H9 (cell line): ENCODE data around the gene ASB15. TPM values are rescaled to one million over a fixed set of nuclear protein-coding genes. Genes with fewer than 3 reads are reported as not detected.

ENCODE experiments used
- DNase-seq: peaks from one replicate; pipeline ENCODE4 v3.0.0-alpha.2; 2017
- H2AFZ ChIP-seq: one replicate; pipeline ENCODE4 v1.6.1; 2013; ENCODE audit warnings: mild to moderate bottlenecking, low read length, control low read depth, moderate library complexity
- H2AK5ac ChIP-seq: 2 replicates; pipeline ENCODE4 v1.6.1; 2013; ENCODE audit warnings: low read length, control low read depth, mixed read lengths; ENCODE audit not compliant: insufficient read length
- H2BK120ac ChIP-seq: one replicate; pipeline ENCODE4 v1.6.1; 2013; ENCODE audit warnings: low read depth, mild to moderate bottlenecking, low read length, control low read depth, inconsistent platforms; ENCODE audit not compliant: poor library complexity, severe bottlenecking
- H2BK12ac ChIP-seq: 2 replicates; pipeline ENCODE4 v1.6.1; 2013; ENCODE audit warnings: low read length, control low read depth, mixed read lengths, low read depth; ENCODE audit not compliant: insufficient read length
- H2BK15ac ChIP-seq: 2 replicates; pipeline ENCODE4 v1.6.1; 2013; ENCODE audit warnings: low read depth, low read length, control low read depth
- H2BK20ac ChIP-seq: one replicate; pipeline ENCODE4 v1.6.1; 2013; ENCODE audit warnings: low read depth, mild to moderate bottlenecking, low read length, control low read depth, inconsistent platforms; ENCODE audit not compliant: poor library complexity, severe bottlenecking
- H2BK5ac ChIP-seq: 2 replicates; pipeline ENCODE4 v1.6.1; 2013; ENCODE audit warnings: low read length, control low read depth, mixed read lengths; ENCODE audit not compliant: insufficient read length
- H3K14ac ChIP-seq: 2 replicates; pipeline ENCODE4 v1.6.1; 2013; ENCODE audit warnings: low read length, control low read depth; ENCODE audit not compliant: insufficient read depth
- H3K18ac ChIP-seq: 2 replicates; pipeline ENCODE4 v1.6.1; 2013; ENCODE audit warnings: low read depth, mild to moderate bottlenecking, mixed read lengths, low read length, control low read depth; ENCODE audit not compliant: insufficient read length
- H3K23ac ChIP-seq: 2 replicates; pipeline ENCODE4 v1.6.1; 2013; ENCODE audit warnings: low read length, control low read depth, mixed read lengths, low read depth; ENCODE audit not compliant: insufficient read length
- H3K23me2 ChIP-seq: 2 replicates; pipeline ENCODE4 v1.6.1; 2013; ENCODE audit warnings: low read depth, mild to moderate bottlenecking, mixed read lengths, low read length, control low read depth; ENCODE audit not compliant: insufficient read length, poor library complexity, severe bottlenecking
- H3K27ac ChIP-seq: 2 replicates; pipeline ENCODE4 v1.5.1; 2013; ENCODE audit warnings: low read length, control low read depth, mixed read lengths, low read depth; ENCODE audit not compliant: insufficient read length
- H3K27me3 ChIP-seq: 2 replicates; pipeline ENCODE4 v1.6.1; 2013; ENCODE audit warnings: low read length, control low read depth, inconsistent platforms; ENCODE audit not compliant: insufficient read depth
- H3K4ac ChIP-seq: 2 replicates; pipeline ENCODE4 v1.6.1; 2013; ENCODE audit warnings: low read depth, mild to moderate bottlenecking, control low read depth, inconsistent platforms, low read length, moderate library complexity
- H3K4me1 ChIP-seq: 2 replicates; pipeline ENCODE4 v1.6.1; 2013; ENCODE audit warnings: low read length, control low read depth, inconsistent platforms; ENCODE audit not compliant: insufficient read depth
- H3K4me2 ChIP-seq: 2 replicates; pipeline ENCODE4 v1.6.1; 2013; ENCODE audit warnings: low read length, control low read depth, mixed read lengths; ENCODE audit not compliant: insufficient read length, insufficient read depth
- H3K56ac ChIP-seq: 2 replicates; pipeline ENCODE4 v1.6.1; 2013; ENCODE audit warnings: low read depth, mild to moderate bottlenecking, mixed read lengths, low read length, control low read depth; ENCODE audit not compliant: insufficient read length
- H3K79me1 ChIP-seq: 2 replicates; pipeline ENCODE4 v1.6.1; 2013; ENCODE audit warnings: low read depth, mild to moderate bottlenecking, moderate library complexity, low read length, control low read depth, inconsistent platforms; ENCODE audit not compliant: insufficient read depth, poor library complexity, severe bottlenecking
- H3K79me2 ChIP-seq: 2 replicates; pipeline ENCODE4 v1.6.1; 2013; ENCODE audit warnings: low read length, control low read depth, inconsistent platforms; ENCODE audit not compliant: insufficient read depth
- H3K9ac ChIP-seq: 2 replicates; pipeline ENCODE4 v1.6.1; 2013; ENCODE audit warnings: low read length, control low read depth, mixed read lengths; ENCODE audit not compliant: insufficient read length; ENCODE audit errors: extremely low read depth
- H3K9me3 ChIP-seq: one replicate; pipeline ENCODE4 v1.6.1; 2013; ENCODE audit warnings: low read depth, low read length, inconsistent platforms; ENCODE audit not compliant: control insufficient read depth
- H3T11ph ChIP-seq: one replicate; pipeline ENCODE4 v1.6.1; 2013; ENCODE audit warnings: mild to moderate bottlenecking, low read length, control low read depth, inconsistent platforms
- H4K20me1 ChIP-seq: one replicate; pipeline ENCODE4 v1.6.1; 2013; ENCODE audit not compliant: control insufficient read depth, insufficient read length, insufficient read depth
- H4K5ac ChIP-seq: 2 replicates; pipeline ENCODE4 v1.6.1; 2013; ENCODE audit warnings: low read depth, mild to moderate bottlenecking, mixed read lengths, low read length, control low read depth; ENCODE audit not compliant: insufficient read length
- H4K8ac ChIP-seq: replicated peaks from 2 replicates; pipeline ENCODE4 v1.6.1; 2013; ENCODE audit warnings: low read length, control low read depth, mixed read lengths, low read depth; ENCODE audit not compliant: insufficient read length
- H4K91ac ChIP-seq: 2 replicates; pipeline ENCODE4 v1.6.1; 2013; ENCODE audit warnings: low read depth, mild to moderate bottlenecking, moderate library complexity, mixed read lengths, low read length, control low read depth; ENCODE audit not compliant: insufficient read length
- H3K27ac Mint-ChIP-seq, 3 experiments: 2 replicates in 2 of 3; 3 replicates in 1 of 3; pipeline ENCODE4 v1.8.0; 2020 to 2021; ENCODE audit warnings: mixed read lengths in 3 of 3, mild to moderate bottlenecking in 1 of 3, moderate library complexity in 1 of 3
- H3K27me3 Mint-ChIP-seq: 2 replicates; pipeline ENCODE4 v1.8.0; 2021; ENCODE audit warnings: low read depth, mild to moderate bottlenecking, moderate library complexity, mixed read lengths
- H3K36me3 Mint-ChIP-seq, 3 experiments: 2 replicates in 2 of 3; 3 replicates in 1 of 3; pipeline ENCODE4 v1.8.0; 2020 to 2021; ENCODE audit warnings: low read depth in 3 of 3, mixed read lengths in 3 of 3; ENCODE audit not compliant: insufficient read depth in 1 of 3
- H3K4me1 Mint-ChIP-seq, 2 experiments: 2 replicates each; pipeline ENCODE4 v1.8.0; 2020; ENCODE audit warnings: mixed read lengths in 2 of 2
- H3K4me3 Mint-ChIP-seq, 2 experiments: 2 replicates in 1 of 2; 3 replicates in 1 of 2; pipeline ENCODE4 v1.8.0; 2020 to 2021; ENCODE audit warnings: mild to moderate bottlenecking in 2 of 2, mixed read lengths in 2 of 2, moderate library complexity in 1 of 2
- H3K9me3 Mint-ChIP-seq, 2 experiments: 2 replicates in 1 of 2; 3 replicates in 1 of 2; pipeline ENCODE4 v1.8.0; 2020; ENCODE audit warnings: mild to moderate bottlenecking in 2 of 2, mixed read lengths in 2 of 2, moderate library complexity in 1 of 2
- CTCF ChIP-seq: fragments of 200-600 bp; sonication (generic); conservative IDR thresholded peaks from 3 replicates; pipeline ENCODE4 v1.8.0; 2021; ENCODE audit warnings: antibody characterized with exemption, mild to moderate bottlenecking
- WGBS: extraction: QIAGEN DNeasy Blood & Tissue Kit; methylation state at CpG from one replicate; pipeline ENCODE4 v1.1.7; 2013; ENCODE audit warnings: missing lambda C conversion rate, low lambda C conversion rate, mixed read lengths; ENCODE audit not compliant: insufficient read length; ENCODE audit errors: extremely low coverage; 5-methylcytosine and 5-hydroxymethylcytosine counted together
- total RNA-seq: library from RNA; stranded (reverse); gene quantifications from 2 replicates; pipeline ENCODE4 v1.2.1, GENCODE V29; 2021

Gene ASB15
- total RNA-seq, 1 experiment from 2014 or later, result not detected

GRCh38 chr7:123598657-123599056, 3.0 kb upstream of the ASB15 start:
- Histone ChIP-seq H2BK120ac (no peak overlapping the region), H3K4me1 (no peaks in the 10 kb centered on the region), H2BK15ac (no peak overlapping the region), H2BK12ac (no peak overlapping the region), H3K9ac (no peak overlapping the region), H3K23ac (no peak overlapping the region), H3K27me3 (no peaks in the 10 kb centered on the region), H4K5ac (no peak overlapping the region), H3T11ph (no peak overlapping the region), H4K91ac (no peak overlapping the region), H3K56ac (no peak overlapping the region), H4K8ac (no peak overlapping the region), H2AK5ac (no peak overlapping the region), H3K4me2 (no peak overlapping the region), H3K9me3 (no peaks in the 10 kb centered on the region), H3K4ac (no peak overlapping the region), H3K14ac (no peak overlapping the region), H3K18ac (no peak overlapping the region), H2BK20ac (no peak overlapping the region), H3K27ac (no peak overlapping the region), H3K23me2 (no peaks in the 10 kb centered on the region), H3K79me1 (no peaks in the 10 kb centered on the region), H2BK5ac (no peak overlapping the region), H4K20me1 (no peaks in the 10 kb centered on the region), H3K79me2 (no peaks in the 10 kb centered on the region), H2AFZ (no peak overlapping the region)
- TF ChIP-seq CTCF, result no peak
- no peaks in the 10 kb centered on the region for H3K9me3 Mint-ChIP-seq
- H3K36me3 Mint-ChIP-seq, result no peaks in the 10 kb centered on the region
- WGBS, result no CpG with 5 or more reads among the region's 3 CpGs
- no peaks in the 10 kb centered on the region for H3K27me3 Mint-ChIP-seq
- DNase-seq, result no peak
- H3K4me3 Mint-ChIP-seq, result no peak overlapping the region
- H3K4me1 Mint-ChIP-seq, result peaks cover 12 to 24% of the 10 kb centered on the region in 2 experiments
- no peak overlapping the region for H3K27ac Mint-ChIP-seq
